Brain pericyte (primary cell): ENCODE data around the gene GLI2.
A peak's percentile ranks its signal among the peaks of the same experiment; 100 is the strongest.

ENCODE experiments used
- DNase-seq: peaks from one replicate; pipeline ENCODE4 v3.0.0-alpha.2; 2012; ENCODE audit warnings: low read depth, low spot score

Gene GLI2

GRCh38 chr2:120769076-120769786 lies 33.6 kb downstream of the GLI2 start:
- DNase-seq, result no peak

DNA sequence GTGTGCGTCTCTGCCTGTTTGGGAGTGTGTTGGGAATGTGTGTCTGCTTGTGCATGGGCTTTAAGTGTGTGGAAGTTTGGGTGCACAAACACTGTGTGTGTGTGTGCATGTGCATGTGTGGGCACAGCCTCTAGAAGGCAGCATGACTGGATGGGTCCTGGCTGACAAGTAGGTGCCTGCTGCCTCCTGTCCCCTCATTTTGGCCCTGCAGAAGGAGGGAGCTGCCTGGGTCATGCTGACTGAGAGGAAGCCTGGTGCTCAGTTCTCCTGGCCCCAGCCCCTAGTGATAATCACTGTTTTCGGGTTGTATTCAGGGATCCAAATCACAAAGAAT lies 34.1 kb downstream of the GLI2 start:
- DNase-seq, result no peak

GRCh38 chr2:120770176-120770575 lies 34.5 kb downstream of the GLI2 start:
- DNase-seq, result no peak

- DNase-seq, result no peak
Observed at GRCh38 chr2:120770641-120771040, 35.0 kb downstream of the GLI2 start.

DNA sequence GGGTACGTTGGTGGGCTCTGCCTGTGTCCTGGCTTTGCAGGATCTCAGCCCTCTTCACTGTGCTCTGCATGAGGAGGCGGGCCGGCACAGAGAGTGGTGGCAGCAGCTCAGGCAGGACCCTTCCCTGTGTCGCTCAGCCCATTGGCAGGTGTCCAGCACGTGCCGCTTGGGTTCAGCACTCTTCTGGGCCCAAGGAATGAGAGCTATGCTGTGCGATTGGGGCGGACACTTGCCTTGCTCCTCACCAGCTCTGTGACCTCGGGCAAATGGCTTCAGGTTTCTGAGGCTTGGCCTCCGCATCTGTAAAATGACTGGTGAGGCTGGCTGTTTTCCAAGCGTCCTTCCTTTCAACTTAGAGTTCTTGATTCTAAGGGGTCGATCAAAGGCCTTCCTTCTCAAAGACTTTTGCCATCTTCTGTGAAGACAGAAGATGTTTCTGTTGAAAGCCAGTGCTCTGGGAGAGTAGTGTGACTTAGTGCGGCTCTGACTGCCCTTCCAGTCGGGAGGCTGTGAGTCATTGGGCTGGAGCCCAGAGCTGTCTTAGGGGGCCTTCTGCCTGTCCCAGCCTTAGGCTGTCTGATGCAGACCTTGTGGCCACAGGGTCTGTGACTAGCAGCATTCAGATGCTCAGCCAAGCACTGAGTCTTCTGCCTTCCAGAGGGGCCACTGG lies 35.6 kb downstream of the GLI2 start:
- peak; percentile 60 for DNase-seq

DNA sequence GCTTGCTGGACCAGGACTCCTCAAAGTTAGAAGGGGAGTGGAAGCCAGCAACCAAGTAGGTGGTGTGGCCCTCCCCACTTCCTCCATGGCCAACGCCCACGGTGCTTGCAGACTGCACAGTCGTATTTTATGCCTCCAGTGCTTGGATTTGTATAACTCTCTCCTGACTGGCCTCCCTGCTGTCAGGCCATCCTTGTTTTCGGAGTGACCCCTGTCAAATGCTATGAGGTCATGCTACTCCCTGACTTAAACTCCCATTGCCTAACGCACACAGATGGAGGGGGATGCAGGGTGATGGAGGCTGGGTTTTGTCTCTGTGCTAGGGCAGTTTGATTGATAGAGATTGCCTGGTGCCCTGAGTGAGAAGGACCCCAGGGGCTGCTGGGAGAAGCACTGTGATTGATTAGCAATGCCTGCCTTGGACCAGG lies 36.1 kb downstream of the GLI2 start:
- peak; percentile 29 for DNase-seq

GRCh38 chr2:120772261-120772660 lies 36.6 kb downstream of the GLI2 start:
- DNase-seq, result peak; percentile 73

DNA sequence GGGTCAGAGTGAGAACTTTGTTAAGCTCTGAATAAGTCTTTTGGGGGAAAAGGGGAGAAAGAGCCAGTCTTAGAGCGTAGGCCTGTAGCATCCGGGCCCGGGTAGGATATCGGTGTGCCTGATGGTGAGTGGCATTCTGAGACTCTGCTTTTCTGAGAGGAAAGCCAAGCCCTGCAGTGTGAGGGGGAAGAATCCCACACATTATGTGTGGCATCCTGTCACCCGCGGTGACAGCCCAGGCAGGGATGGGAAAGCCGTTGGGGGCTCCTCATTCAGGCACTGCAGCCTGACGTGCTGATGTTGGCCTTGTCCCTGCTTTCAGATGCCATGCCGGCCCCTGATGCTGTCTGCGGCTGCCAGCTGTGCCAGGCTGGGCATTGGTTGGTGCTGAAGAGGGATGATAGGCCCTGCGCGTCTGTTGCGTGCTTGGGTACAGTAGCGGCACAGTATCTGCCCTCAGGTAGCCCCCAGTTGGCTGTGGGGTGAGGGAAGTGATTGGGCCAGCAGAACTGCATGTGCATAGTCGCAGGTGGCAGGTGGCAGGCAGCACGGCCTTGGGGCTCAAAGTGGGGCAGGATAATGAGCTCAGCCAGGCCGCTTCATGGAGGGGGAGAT lies 37.6 kb downstream of the GLI2 start:
- DNase-seq, result no peak

- no peak for DNase-seq
Observed at GRCh38 chr2:120774557-120775160, 39.0 kb downstream of the GLI2 start.

- DNase-seq, result no peak
Observed at GRCh38 chr2:120775194-120775593, 39.5 kb downstream of the GLI2 start.

GRCh38 chr2:120775801-120776589 lies 40.3 kb downstream of the GLI2 start:
- no peak for DNase-seq

GRCh38 chr2:120776649-120777048 lies 41.0 kb downstream of the GLI2 start:
- no peak for DNase-seq

- DNase-seq, result no peak
Observed at GRCh38 chr2:120777170-120777751, 41.6 kb downstream of the GLI2 start.

DNA sequence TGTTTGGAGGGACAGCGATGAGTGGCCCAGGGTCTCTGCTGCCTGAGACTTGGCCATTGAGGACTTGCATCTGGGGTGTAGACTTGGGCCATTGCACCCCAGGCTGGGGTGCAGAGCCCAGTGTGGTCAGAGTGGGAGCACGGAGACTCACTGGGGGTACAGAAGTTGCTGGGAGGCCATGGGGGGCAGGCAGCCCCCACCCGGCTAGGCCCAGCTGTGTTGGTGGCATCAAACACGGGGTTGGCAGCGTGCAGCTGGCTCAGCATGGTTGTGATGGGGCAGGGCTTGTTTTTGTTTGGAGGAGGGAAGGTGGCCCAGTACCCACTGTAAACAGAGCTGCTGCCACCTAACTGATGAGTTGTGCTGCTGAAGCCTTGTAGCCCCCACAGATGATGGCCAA lies 42.1 kb downstream of the GLI2 start:
- no peak for DNase-seq

GRCh38 chr2:120778244-120778643 lies 42.6 kb downstream of the GLI2 start:
- no peak for DNase-seq

- peak; percentile 46 for DNase-seq
Observed at GRCh38 chr2:120779781-120780283, 44.2 kb downstream of the GLI2 start.

GRCh38 chr2:120780402-120780801 lies 44.7 kb downstream of the GLI2 start:
- DNase-seq, result no peak

DNA sequence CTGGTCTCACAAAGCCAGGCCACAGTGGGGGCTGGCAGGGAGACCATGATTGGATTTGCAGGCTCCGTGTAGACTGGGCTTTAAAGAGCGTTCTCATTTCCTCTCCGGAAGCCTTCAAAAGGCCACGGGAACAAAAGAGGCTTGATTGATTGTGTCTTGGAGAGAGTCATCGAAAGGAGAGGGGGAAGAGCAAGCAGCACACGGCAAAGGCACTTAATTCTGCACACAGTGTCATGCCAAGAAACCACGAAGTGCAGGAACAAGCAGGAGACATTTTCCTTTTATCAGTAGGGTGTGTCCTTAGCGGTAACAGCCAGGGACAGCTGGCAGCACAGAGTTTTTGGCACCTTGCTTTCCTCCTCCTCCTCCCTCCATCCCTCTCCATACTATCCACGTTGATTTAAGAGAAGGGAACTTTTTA lies 47.7 kb downstream of the GLI2 start:
- DNase-seq, result no peak

- no peak for DNase-seq
Observed at GRCh38 chr2:120783969-120784372, 48.3 kb downstream of the GLI2 start.
